CD14-positive monocyte (primary cell): ENCODE results near the gene DDX18. TPM values are rescaled to one million over a fixed set of nuclear protein-coding genes. Genes with fewer than 3 reads are reported as not detected.

Source experiments
- DNase-seq, 3 donors: peaks; one replicate each; pipeline ENCODE4 v3.0.0-alpha.2; 2011 to 2022
- H2AFZ ChIP-seq: 2 replicates; pipeline ENCODE4 v1.6.0; 2012; ENCODE audit warnings: mild to moderate bottlenecking, low read depth, low read length, inconsistent platforms; ENCODE audit not compliant: insufficient read depth, poor library complexity, severe bottlenecking
- H3K27ac ChIP-seq, 2 donors: 1 replicate in 1 of 2; 2 replicates in 1 of 2; pipeline ENCODE4 v1.5.1; 2012 to 2013; ENCODE audit warnings: low read length in 2 of 2, control low read depth in 1 of 2, inconsistent platforms in 1 of 2, low read depth in 1 of 2, mild to moderate bottlenecking in 1 of 2
- H3K27me3 ChIP-seq, 2 donors: one replicate each; pipeline versions ENCODE4 v1.6.0 to v1.6.1; 2011 to 2013; ENCODE audit warnings: low read length in 2 of 2; ENCODE audit not compliant: control insufficient read depth in 2 of 2, insufficient read depth in 2 of 2
- H3K36me3 ChIP-seq, 2 donors: replicated peaks in 1 of 2; 1 replicate in 1 of 2; 2 replicates in 1 of 2; pipeline versions ENCODE4 v1.5.1 to v1.6.1; 2012 to 2013; ENCODE audit warnings: low read length in 2 of 2, control low read depth in 1 of 2, inconsistent platforms in 1 of 2, mild to moderate bottlenecking in 1 of 2; ENCODE audit not compliant: insufficient read depth in 2 of 2, control insufficient read depth in 1 of 2
- H3K4me1 ChIP-seq, 2 donors: 1 replicate in 1 of 2; 2 replicates in 1 of 2; pipeline versions ENCODE4 v1.5.1 to v1.6.1; 2012 to 2013; ENCODE audit warnings: low read length in 2 of 2, control low read depth in 1 of 2, inconsistent platforms in 1 of 2, mild to moderate bottlenecking in 1 of 2, moderate library complexity in 1 of 2; ENCODE audit not compliant: insufficient read depth in 2 of 2, control insufficient read depth in 1 of 2
- H3K4me2 ChIP-seq: replicated peaks from 2 replicates; pipeline ENCODE3; 2012; ENCODE audit warnings: low read length, moderate library complexity, mild to moderate bottlenecking; ENCODE audit not compliant: poor library complexity, severe bottlenecking; ENCODE audit errors: extremely low read depth
- H3K4me3 ChIP-seq, 3 experiments: fragments of 200-600 bp in 1 of 3; sonication (generic) in 1 of 3; replicated peaks in 1 of 3; 1 replicate in 2 of 3; 2 replicates in 1 of 3; pipeline ENCODE4 v1.5.1; 2011 to 2013; ENCODE audit warnings: low read length in 3 of 3, mild to moderate bottlenecking in 3 of 3, control low read depth in 2 of 3, low read depth in 2 of 3, inconsistent platforms in 1 of 3, moderate library complexity in 1 of 3
- H3K79me2 ChIP-seq: 2 replicates; pipeline ENCODE4 v1.6.0; 2012; ENCODE audit warnings: mild to moderate bottlenecking, control low read depth, inconsistent platforms, low read length, moderate library complexity; ENCODE audit not compliant: insufficient read depth
- H3K9ac ChIP-seq: 2 replicates; pipeline ENCODE4 v1.6.0; 2017; ENCODE audit warnings: low read length, mild to moderate bottlenecking; ENCODE audit not compliant: insufficient read depth, poor library complexity, severe bottlenecking
- H3K9me3 ChIP-seq, 2 donors: replicated peaks in 1 of 2; 1 replicate in 1 of 2; 2 replicates in 1 of 2; pipeline versions ENCODE4 v1.5.1 to v1.6.1; 2012 to 2013; ENCODE audit warnings: low read length in 2 of 2, control low read depth in 1 of 2; ENCODE audit not compliant: control insufficient read depth in 1 of 2, insufficient read depth in 1 of 2
- H4K20me1 ChIP-seq: 2 replicates; pipeline ENCODE4 v1.6.0; 2012; ENCODE audit warnings: mild to moderate bottlenecking, low read length, control low read depth, moderate library complexity; ENCODE audit not compliant: insufficient read depth
- H3K27ac Mint-ChIP-seq, 7 donors: one replicate each; pipeline ENCODE4 v1.8.0; 2020; ENCODE audit warnings: mild to moderate bottlenecking in 7 of 7, mixed read lengths in 7 of 7, moderate library complexity in 6 of 7, inconsistent platforms in 2 of 7
- H3K27me3 Mint-ChIP-seq, 3 donors: one replicate each; pipeline ENCODE4 v1.8.0; 2021 to 2022; ENCODE audit warnings: low read depth in 3 of 3, mild to moderate bottlenecking in 3 of 3, mixed read lengths in 3 of 3, moderate library complexity in 3 of 3, inconsistent platforms in 1 of 3
- H3K36me3 Mint-ChIP-seq, 2 donors: one replicate each; pipeline ENCODE4 v1.8.0; 2020; ENCODE audit warnings: mixed read lengths in 2 of 2, inconsistent platforms in 1 of 2, mild to moderate bottlenecking in 1 of 2
- H3K4me1 Mint-ChIP-seq: one replicate; pipeline ENCODE4 v1.8.0; 2020; ENCODE audit warnings: mild to moderate bottlenecking, mixed read lengths
- H3K4me3 Mint-ChIP-seq, 2 donors: one replicate each; pipeline ENCODE4 v1.8.0; 2020; ENCODE audit warnings: mild to moderate bottlenecking in 2 of 2, mixed read lengths in 2 of 2, moderate library complexity in 1 of 2
- H3K9me3 Mint-ChIP-seq, 7 donors: one replicate each; pipeline ENCODE4 v1.8.0; 2020 to 2022; ENCODE audit warnings: mixed read lengths in 7 of 7, mild to moderate bottlenecking in 6 of 7, moderate library complexity in 6 of 7, inconsistent platforms in 2 of 7
- CTCF ChIP-seq: fragments of 200-600 bp; IDR thresholded peaks from one replicate; pipeline ENCODE4 v1.8.0; 2022; ENCODE audit warnings: antibody characterized with exemption, mild to moderate bottlenecking
- WGBS: methylation state at CpG from one replicate; pipeline ENCODE4 v1.1.5; 2013; ENCODE audit warnings: missing lambda C conversion rate; ENCODE audit not compliant: insufficient coverage; 5-methylcytosine and 5-hydroxymethylcytosine counted together
- intact Hi-C, 2 donors: fragments of 100-400 bp; cut with micrococcal nuclease; formaldehyde crosslinking; loops; one replicate each; pipeline versions ENCODE4 v1.15.0 to v1.15.1; 2023
- polyA plus RNA-seq, 3 donors: library from polyadenylated mRNA; depleted of rRNA in 1 of 3; unstranded in 2 of 3; stranded (reverse) in 1 of 3; fragments of 300-500 nt in 2 of 3; fragments of >200 nt in 1 of 3; fragmentation: Illumina TruSeq in 2 of 3; gene quantifications; 1 replicate in 2 of 3; 2 replicates in 1 of 3; pipeline ENCODE4 v1.2.3, GENCODE V29; 2012 to 2021

DDX18 gene
- polyA plus RNA-seq, 3 donors = 19.1 to 21.1 (median 19.7) TPM

- Mint-ChIP-seq H3K27ac (peak overlapping the region in 2 of 7 donors; percentile 23 to 28), H3K4me1 (peaks cover 11% of the 10 kb centered on the region), H3K27me3 (peaks cover 13 to 16% (median 15%) of the 10 kb centered on the region in 3 donors), H3K4me3 (no peak overlapping the region), H3K9me3 (peaks cover 0 to 4% (median 0%) of the 10 kb centered on the region in 7 donors), H3K36me3 (peaks cover 56 to 59% of the 10 kb centered on the region in 2 donors)
- Histone ChIP-seq H3K9me3 (no peaks in the 10 kb centered on the region), H3K4me1 (peaks cover 8 to 11% of the 10 kb centered on the region in 2 donors), H2AFZ (no peak overlapping the region), H3K4me2 (no peak overlapping the region), H3K27me3 (peaks cover 0 to 13% of the 10 kb centered on the region in 2 donors), H3K79me2 (no peaks in the 10 kb centered on the region), H3K4me3 (no peak overlapping the region), H3K9ac (no peak overlapping the region), H3K36me3 (peaks cover 49 to 62% of the 10 kb centered on the region in 2 donors), H4K20me1 (no peaks in the 10 kb centered on the region), H3K27ac (no peak overlapping the region)
- TF ChIP-seq CTCF = no peak
- DNase-seq = no peak
- 93% methylated on average over 8 of the region's 9 CpGs for WGBS
- intact Hi-C loops = loop anchor here in 1 of 2 donors (5.0 kb wide), 1 partner anchor 104 kb away; no protein-coding TSS in a partner anchor
Observed at GRCh38 chr2:117832905-117833613, 18.6 kb downstream of the DDX18 start.

DNA sequence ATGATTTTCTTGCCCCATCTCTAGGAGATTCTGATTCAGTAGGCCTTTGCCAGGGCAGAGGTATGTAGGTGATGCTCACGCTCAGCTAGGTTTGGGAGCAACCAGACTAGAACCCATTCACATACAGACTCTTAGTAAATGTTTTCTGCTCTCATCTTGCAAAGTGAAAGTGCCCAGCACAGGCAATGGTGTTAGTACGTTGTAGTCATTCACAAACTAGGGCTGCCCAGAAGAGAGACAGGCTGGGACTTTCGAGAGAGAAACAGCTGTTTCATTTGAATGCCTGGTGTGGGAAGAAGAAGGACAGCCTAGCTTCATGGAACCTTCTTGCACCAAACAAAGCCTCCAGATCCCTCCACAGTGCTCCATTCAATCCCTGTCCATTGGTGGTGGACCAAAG, 19.4 kb downstream of the DDX18 start:
- peaks cover 0 to 13% of the 10 kb centered on the region in 2 donors for H3K27me3 ChIP-seq
- DNase-seq = no peak
- H2AFZ ChIP-seq = no peak overlapping the region
- peaks cover 8 to 11% of the 10 kb centered on the region in 2 donors for H3K4me1 ChIP-seq
- no CpG with 5 or more reads among the region's 3 CpGs for WGBS
- Mint-ChIP-seq H3K36me3 (peaks cover 47 to 50% of the 10 kb centered on the region in 2 donors), H3K4me3 (no peak overlapping the region), H3K9me3 (peaks cover 0 to 4% (median 0%) of the 10 kb centered on the region in 7 donors), H3K27me3 (peaks cover 13 to 18% (median 18%) of the 10 kb centered on the region in 3 donors), H3K4me1 (peaks cover 11% of the 10 kb centered on the region), H3K27ac (peak overlapping the region in 3 of 7 donors; percentile 17 to 45 (median 23))
- no peaks in the 10 kb centered on the region for H3K79me2 ChIP-seq
- no peak overlapping the region for H3K27ac ChIP-seq
- no peaks in the 10 kb centered on the region for H3K9me3 ChIP-seq
- no peak overlapping the region for H3K4me2 ChIP-seq
- H3K36me3 ChIP-seq = peaks cover 41 to 54% of the 10 kb centered on the region in 2 donors
- H4K20me1 ChIP-seq = no peaks in the 10 kb centered on the region
- H3K9ac ChIP-seq = no peak overlapping the region
- TF ChIP-seq CTCF = no peak
- intact Hi-C loops = loop anchor here in 1 of 2 donors (5.0 kb wide), 1 partner anchor 103 kb away; no protein-coding TSS in a partner anchor
- no peak overlapping the region for H3K4me3 ChIP-seq
